ENCODE data around the gene ZNF398.

DNA sequence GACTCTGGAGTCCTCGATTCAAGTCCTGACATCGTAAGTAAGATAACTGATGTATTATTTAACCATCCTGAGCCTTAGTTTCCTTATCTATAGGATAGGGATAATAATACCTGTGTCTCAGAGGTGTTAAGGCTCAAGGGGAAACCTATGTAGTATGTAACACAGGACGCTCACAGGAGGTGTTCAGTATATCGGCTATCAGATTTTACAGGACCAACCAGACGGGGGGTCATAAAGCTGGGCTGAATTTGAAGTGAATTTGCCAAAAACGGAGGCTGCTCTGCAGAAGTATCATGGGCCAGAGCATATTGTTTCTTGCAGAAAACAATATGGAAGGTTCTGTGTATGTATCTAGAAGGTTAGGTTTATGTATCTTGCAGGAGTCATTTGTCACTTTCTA, 37.0 kb downstream of the ZNF398 start:
- TF ChIP-seq, protein P1, sequence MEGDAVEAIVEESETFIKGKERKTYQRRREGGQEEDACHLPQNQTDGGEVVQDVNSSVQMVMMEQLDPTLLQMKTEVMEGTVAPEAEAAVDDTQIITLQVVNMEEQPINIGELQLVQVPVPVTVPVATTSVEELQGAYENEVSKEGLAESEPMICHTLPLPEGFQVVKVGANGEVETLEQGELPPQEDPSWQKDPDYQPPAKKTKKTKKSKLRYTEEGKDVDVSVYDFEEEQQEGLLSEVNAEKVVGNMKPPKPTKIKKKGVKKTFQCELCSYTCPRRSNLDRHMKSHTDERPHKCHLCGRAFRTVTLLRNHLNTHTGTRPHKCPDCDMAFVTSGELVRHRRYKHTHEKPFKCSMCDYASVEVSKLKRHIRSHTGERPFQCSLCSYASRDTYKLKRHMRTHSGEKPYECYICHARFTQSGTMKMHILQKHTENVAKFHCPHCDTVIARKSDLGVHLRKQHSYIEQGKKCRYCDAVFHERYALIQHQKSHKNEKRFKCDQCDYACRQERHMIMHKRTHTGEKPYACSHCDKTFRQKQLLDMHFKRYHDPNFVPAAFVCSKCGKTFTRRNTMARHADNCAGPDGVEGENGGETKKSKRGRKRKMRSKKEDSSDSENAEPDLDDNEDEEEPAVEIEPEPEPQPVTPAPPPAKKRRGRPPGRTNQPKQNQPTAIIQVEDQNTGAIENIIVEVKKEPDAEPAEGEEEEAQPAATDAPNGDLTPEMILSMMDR (conservative IDR thresholded peaks at IDR 0.05; ENCODE audit: low read depth, low read length), result no peak
- TF ChIP-seq EZH2 (IDR thresholded peaks at IDR 0.05; ENCODE audit: low read length, unreplicated experiment) (no peak), EZH2phosphoT487 (IDR thresholded peaks at IDR 0.05; ENCODE audit: borderline replicate concordance, low read length) (no peak)
